Panc1 (cell line): ENCODE data around the gene JAKMIP3. TPM values are rescaled to one million over a fixed set of nuclear protein-coding genes. Genes with fewer than 3 reads are reported as not detected.

Source experiments
- ATAC-seq: fragments of 200-7000 bp; cut with Tn5 transposase; 2 replicates; pipeline ENCODE4 v1.9.1; 2020; ENCODE audit warnings: mild to moderate bottlenecking, moderate library complexity
- BruUV-seq: library from RNA; stranded (reverse); fragments of 400-500 nt; replicated peaks from 2 replicates; lab custom pipeline; 2021; lab: Mats Ljungman, UMichigan
- CTCF ChIA-PET: fragments of 300-600 bp; sonication (Branson Sonifier 250); formaldehyde crosslinking; loops from one replicate; lab custom pipeline; 2022; ENCODE audit warnings: antibody characterized with exemption; lab: Charles Lee
- POLR2A ChIA-PET: fragments of 300-600 bp; sonication (Branson Sonifier 250); formaldehyde crosslinking; loops from one replicate; lab custom pipeline; 2022; ENCODE audit warnings: antibody characterized with exemption; lab: Charles Lee
- DNase-seq: peaks from one replicate; pipeline ENCODE4 v3.0.0-alpha.2; 2010; ENCODE audit warnings: low read depth, low spot score
- H3K27ac ChIP-seq: 2 replicates; pipeline ENCODE4 v1.5.1; 2011; ENCODE audit warnings: mild to moderate bottlenecking, low read length, inconsistent platforms
- H3K27me3 ChIP-seq: fragments of 200-500 bp; sonication (Bioruptor generic); 2 replicates; pipeline ENCODE4 v1.6.0; 2014; ENCODE audit warnings: low read length, inconsistent platforms; ENCODE audit not compliant: control insufficient read depth, insufficient read depth
- H3K36me3 ChIP-seq: fragments of 200-500 bp; sonication (Bioruptor generic); 2 replicates; pipeline ENCODE4 v1.5.1; 2014; ENCODE audit warnings: inconsistent platforms, mild to moderate bottlenecking, low read length, moderate library complexity; ENCODE audit not compliant: control insufficient read depth, insufficient read depth
- H3K4me1 ChIP-seq: 2 replicates; pipeline ENCODE4 v1.5.1; 2011; ENCODE audit warnings: inconsistent platforms, mild to moderate bottlenecking, low read length, moderate library complexity; ENCODE audit not compliant: control insufficient read depth, insufficient read depth
- H3K4me3 ChIP-seq, 2 experiments: 2 replicates each; pipeline ENCODE4 v1.5.1; 2011 to 2012; ENCODE audit warnings: low read depth in 2 of 2, low read length in 2 of 2, mild to moderate bottlenecking in 2 of 2, inconsistent platforms in 1 of 2, moderate library complexity in 1 of 2
- H3K9me3 ChIP-seq: fragments of 200-500 bp; sonication (Bioruptor generic); 2 replicates; pipeline ENCODE4 v1.5.1; 2014; ENCODE audit warnings: low read depth, mild to moderate bottlenecking, inconsistent platforms, low read length, moderate library complexity; ENCODE audit not compliant: control insufficient read depth, insufficient read depth
- POLR2AphosphoS5 ChIP-seq: IDR thresholded peaks from 2 replicates; pipeline ENCODE4 v1.6.1; 2012; ENCODE audit warnings: mild to moderate bottlenecking, low read depth, low read length, moderate library complexity
- SIN3A ChIP-seq: IDR thresholded peaks from 2 replicates; pipeline ENCODE4 v1.6.1; 2012; ENCODE audit warnings: low read depth, mild to moderate bottlenecking, low read length, moderate library complexity, borderline replicate concordance; ENCODE audit not compliant: insufficient read depth
- TCF7L2 ChIP-seq: IDR thresholded peaks from 2 replicates; pipeline ENCODE4 v1.6.1; 2011; ENCODE audit warnings: mild to moderate bottlenecking, low read depth, low read length, inconsistent platforms
- in situ Hi-C: cut with HindIII; loops from 2 replicates; pipeline ENCODE4 v1.10.0; 2016; ENCODE audit warnings: low sequenced_read_pairs, low pct_unique_long_range_greater_than_20kb
- intact Hi-C: fragments of 100-400 bp; cut with micrococcal nuclease; formaldehyde crosslinking; loops from one replicate; pipeline ENCODE4 v1.10.0; 2022; ENCODE audit not compliant: unreplicated experiment
- total RNA-seq: library from RNA; stranded (reverse); gene quantifications from one replicate; pipeline ENCODE4 v1.2.1, GENCODE V29; 2021; ENCODE audit not compliant: unreplicated experiment
- TF ChIP-seq, protein P1 (sequence below), 2 experiments: IDR thresholded peaks; 2 replicates each; pipeline ENCODE4 v1.6.1; 2011 to 2012; ENCODE audit warnings: low read depth in 2 of 2, control low read depth in 1 of 2, low read length in 1 of 2, mild to moderate bottlenecking in 1 of 2, moderate library complexity in 1 of 2; ENCODE audit not compliant: insufficient read depth in 1 of 2
- TF ChIP-seq, protein P2 (sequence below): fragments of 450-650 bp; IDR thresholded peaks from 2 replicates; pipeline ENCODE4 v1.5.1; 2017; ENCODE audit warnings: mild to moderate bottlenecking

JAKMIP3 gene
- total RNA-seq, 1 experiment from 2014 or later: 1.5 TPM

DNA sequence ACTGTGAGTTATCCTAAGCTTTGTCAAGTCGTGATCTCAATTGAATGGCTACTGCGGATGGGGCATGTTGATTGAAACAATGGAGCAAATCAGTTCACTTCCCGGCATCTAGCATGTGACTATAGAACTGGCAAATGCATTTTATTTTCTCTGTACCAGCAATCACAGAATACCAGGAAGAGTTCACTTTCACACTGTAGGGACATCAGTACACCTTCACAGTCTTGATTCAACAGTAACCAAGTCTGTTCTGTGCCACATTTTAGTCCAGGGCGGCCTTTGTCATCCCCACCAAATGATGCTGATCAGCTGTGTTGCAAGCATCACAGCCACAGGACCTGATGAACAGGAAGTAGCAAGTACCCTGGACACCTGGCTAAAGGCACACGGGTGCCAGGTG lies 32.1 kb upstream of the JAKMIP3 start:
- no TSS peak for BruUV-seq
- Histone ChIP-seq H3K4me1 (peaks cover 4% of the 10 kb centered on the region; the same call in 1 of the 2 replicates), H3K27ac (no peak overlapping the region), H3K9me3 (no peaks in the 10 kb centered on the region), H3K4me3 (no peak overlapping the region), H3K27me3 (peaks cover 30% of the 10 kb centered on the region), H3K36me3 (no peaks in the 10 kb centered on the region)
- in situ Hi-C loops: no loop called here
- ATAC-seq: no peak
- intact Hi-C loops: loop anchor here (10.0 kb wide), 1 partner anchor 101 kb away; no protein-coding TSS in a partner anchor
- no peak for TF ChIP-seq SIN3A
- TF ChIP-seq, protein P1, sequence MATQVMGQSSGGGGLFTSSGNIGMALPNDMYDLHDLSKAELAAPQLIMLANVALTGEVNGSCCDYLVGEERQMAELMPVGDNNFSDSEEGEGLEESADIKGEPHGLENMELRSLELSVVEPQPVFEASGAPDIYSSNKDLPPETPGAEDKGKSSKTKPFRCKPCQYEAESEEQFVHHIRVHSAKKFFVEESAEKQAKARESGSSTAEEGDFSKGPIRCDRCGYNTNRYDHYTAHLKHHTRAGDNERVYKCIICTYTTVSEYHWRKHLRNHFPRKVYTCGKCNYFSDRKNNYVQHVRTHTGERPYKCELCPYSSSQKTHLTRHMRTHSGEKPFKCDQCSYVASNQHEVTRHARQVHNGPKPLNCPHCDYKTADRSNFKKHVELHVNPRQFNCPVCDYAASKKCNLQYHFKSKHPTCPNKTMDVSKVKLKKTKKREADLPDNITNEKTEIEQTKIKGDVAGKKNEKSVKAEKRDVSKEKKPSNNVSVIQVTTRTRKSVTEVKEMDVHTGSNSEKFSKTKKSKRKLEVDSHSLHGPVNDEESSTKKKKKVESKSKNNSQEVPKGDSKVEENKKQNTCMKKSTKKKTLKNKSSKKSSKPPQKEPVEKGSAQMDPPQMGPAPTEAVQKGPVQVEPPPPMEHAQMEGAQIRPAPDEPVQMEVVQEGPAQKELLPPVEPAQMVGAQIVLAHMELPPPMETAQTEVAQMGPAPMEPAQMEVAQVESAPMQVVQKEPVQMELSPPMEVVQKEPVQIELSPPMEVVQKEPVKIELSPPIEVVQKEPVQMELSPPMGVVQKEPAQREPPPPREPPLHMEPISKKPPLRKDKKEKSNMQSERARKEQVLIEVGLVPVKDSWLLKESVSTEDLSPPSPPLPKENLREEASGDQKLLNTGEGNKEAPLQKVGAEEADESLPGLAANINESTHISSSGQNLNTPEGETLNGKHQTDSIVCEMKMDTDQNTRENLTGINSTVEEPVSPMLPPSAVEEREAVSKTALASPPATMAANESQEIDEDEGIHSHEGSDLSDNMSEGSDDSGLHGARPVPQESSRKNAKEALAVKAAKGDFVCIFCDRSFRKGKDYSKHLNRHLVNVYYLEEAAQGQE (IDR thresholded peaks at IDR 0.05; ENCODE audit: insufficient read depth in 1 of 2, low read depth in 2 of 2, low read length in 1 of 2): no peak
- TF ChIP-seq TCF7L2: no peak
- TF ChIP-seq, protein P2, sequence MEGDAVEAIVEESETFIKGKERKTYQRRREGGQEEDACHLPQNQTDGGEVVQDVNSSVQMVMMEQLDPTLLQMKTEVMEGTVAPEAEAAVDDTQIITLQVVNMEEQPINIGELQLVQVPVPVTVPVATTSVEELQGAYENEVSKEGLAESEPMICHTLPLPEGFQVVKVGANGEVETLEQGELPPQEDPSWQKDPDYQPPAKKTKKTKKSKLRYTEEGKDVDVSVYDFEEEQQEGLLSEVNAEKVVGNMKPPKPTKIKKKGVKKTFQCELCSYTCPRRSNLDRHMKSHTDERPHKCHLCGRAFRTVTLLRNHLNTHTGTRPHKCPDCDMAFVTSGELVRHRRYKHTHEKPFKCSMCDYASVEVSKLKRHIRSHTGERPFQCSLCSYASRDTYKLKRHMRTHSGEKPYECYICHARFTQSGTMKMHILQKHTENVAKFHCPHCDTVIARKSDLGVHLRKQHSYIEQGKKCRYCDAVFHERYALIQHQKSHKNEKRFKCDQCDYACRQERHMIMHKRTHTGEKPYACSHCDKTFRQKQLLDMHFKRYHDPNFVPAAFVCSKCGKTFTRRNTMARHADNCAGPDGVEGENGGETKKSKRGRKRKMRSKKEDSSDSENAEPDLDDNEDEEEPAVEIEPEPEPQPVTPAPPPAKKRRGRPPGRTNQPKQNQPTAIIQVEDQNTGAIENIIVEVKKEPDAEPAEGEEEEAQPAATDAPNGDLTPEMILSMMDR: no peak
- TF ChIP-seq POLR2AphosphoS5: no peak
- no peak for DNase-seq
- CTCF ChIA-PET: no interaction called here
- POLR2A ChIA-PET: no interaction called here

DNA sequence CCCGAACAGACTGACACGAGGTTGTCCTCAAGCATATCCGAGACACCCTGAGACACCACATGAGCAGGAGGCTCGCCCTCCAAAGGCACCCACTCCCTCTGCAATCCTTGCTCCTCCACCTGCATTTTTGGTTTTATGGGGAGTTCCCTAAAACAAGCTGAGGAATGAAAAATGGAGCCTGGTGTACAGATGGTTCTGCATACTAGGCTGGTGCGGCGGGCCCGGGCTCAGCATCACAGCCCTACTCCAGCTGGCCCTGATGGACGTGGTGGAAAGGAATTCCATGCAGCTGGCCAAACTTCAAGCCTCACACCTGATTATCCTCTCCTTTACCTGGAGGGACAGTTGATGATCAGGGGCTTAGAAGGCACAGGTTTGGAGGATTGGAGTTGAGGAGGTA lies 30.3 kb upstream of the JAKMIP3 start:
- peaks cover 24% of the 10 kb centered on the region for H3K27me3 ChIP-seq
- no peaks in the 10 kb centered on the region for H3K9me3 ChIP-seq
- in situ Hi-C loops: no loop called here
- H3K36me3 ChIP-seq: no peaks in the 10 kb centered on the region
- ATAC-seq (no peak), DNase-seq (no peak)
- ChIA-PET CTCF (interaction anchor here (1.6 kb wide), 1 partner anchor 13 kb away, joined by 6 read pairs; no protein-coding TSS in a partner anchor), POLR2A (no interaction called here)
- H3K27ac ChIP-seq: no peak overlapping the region
- no TSS peak for BruUV-seq
- no peak overlapping the region for H3K4me3 ChIP-seq
- H3K4me1 ChIP-seq: peaks cover 4% of the 10 kb centered on the region; the same call in 1 of the 2 replicates
- TF ChIP-seq POLR2AphosphoS5 (no peak), SIN3A (no peak), TCF7L2 (no peak)
- TF ChIP-seq, protein P2: no peak
- TF ChIP-seq, protein P1 (IDR thresholded peaks at IDR 0.05; ENCODE audit: insufficient read depth in 1 of 2, low read depth in 2 of 2, low read length in 1 of 2): no peak
- intact Hi-C loops: loop anchor here (10.0 kb wide), 1 partner anchor 99 kb away; no protein-coding TSS in a partner anchor
